Thyroid gland (tissue), 4 donors: ENCODE data around the gene XKRX. TPM values are rescaled to one million over a fixed set of nuclear protein-coding genes. Genes with fewer than 3 reads are reported as not detected.

Experiments
- DNase-seq, 2 donors: peaks; one replicate each; pipeline ENCODE4 v3.0.0-alpha.2; 2019
- H3K27ac ChIP-seq, 3 donors: fragments of 200-600 bp; sonication (generic); 1 replicate in 2 of 3; 2 replicates in 1 of 3; pipeline ENCODE4 v1.5.1; 2016 to 2019; ENCODE audit warnings: mild to moderate bottlenecking in 1 of 3, moderate library complexity in 1 of 3
- H3K27me3 ChIP-seq: fragments of 200-600 bp; sonication (generic); one replicate; pipeline ENCODE4 v1.5.1; 2019
- H3K36me3 ChIP-seq, 2 donors: fragments of 200-600 bp; sonication (generic); one replicate each; pipeline ENCODE4 v1.5.1; 2016 to 2019
- H3K4me1 ChIP-seq, 2 donors: fragments of 200-600 bp; sonication (generic); one replicate each; pipeline ENCODE4 v1.5.1; 2017 to 2019
- H3K4me3 ChIP-seq, 3 donors: fragments of 200-600 bp; sonication (generic); replicated peaks in 1 of 3; 1 replicate in 2 of 3; 2 replicates in 1 of 3; pipeline ENCODE4 v1.5.1; 2016; ENCODE audit warnings: mild to moderate bottlenecking in 1 of 3
- H3K9me3 ChIP-seq: fragments of 200-600 bp; sonication (generic); one replicate; pipeline ENCODE4 v1.5.1; 2017
- CTCF ChIP-seq, 6 experiments: fragments of 200-600 bp in 3 of 6; fragments of 450-650 bp in 3 of 6; sonication (generic) in 3 of 6; IDR thresholded peaks; one replicate each; pipeline ENCODE4 v1.5.1; 2016 to 2019; ENCODE audit warnings: antibody characterized with exemption in 6 of 6, mild to moderate bottlenecking in 2 of 6, inconsistent platforms in 1 of 6, moderate library complexity in 1 of 6
- POLR2A ChIP-seq, 2 donors: fragments of 450-650 bp; IDR thresholded peaks; one replicate each; pipeline ENCODE4 v1.6.1; 2017; ENCODE audit warnings: antibody characterized with exemption in 2 of 2, mild to moderate bottlenecking in 2 of 2, moderate library complexity in 1 of 2
- WGBS, 2 donors: methylation state at CpG; one replicate each; pipeline ENCODE4 v1.1.5; 2017; 5-methylcytosine and 5-hydroxymethylcytosine counted together
- intact Hi-C: fragments of 100-400 bp; cut with DNase I; formaldehyde crosslinking; loops from one replicate; pipeline ENCODE4 v1.15.1; 2023
- total RNA-seq, 4 donors: library from RNA; depleted of rRNA; stranded (reverse); fragments of >200 nt; gene quantifications; one replicate each; pipeline ENCODE4 v1.2.3, GENCODE V29; 2016

Gene XKRX
- total RNA-seq, result 1 to 10 TPM in 2 of 4 donors, under 1 TPM in 2; 0.33 to 3.3 (median 1.1) TPM

GRCh38 chrX:100928660-100929613 lies at the start of gene XKRX:
XKRX (minus strand) TSS chrX:100928917; CDS start chrX:100928304, 613 bp downstream.
- Histone ChIP-seq H3K27me3 (no peaks in the 10 kb centered on the region), H3K4me1 (no peaks in the 10 kb centered on the region), H3K9me3 (no peaks in the 10 kb centered on the region), H3K36me3 (no peaks in the 10 kb centered on the region), H3K4me3 (peak within 1 kb of the TSS in 2 of 3 donors; percentile 15 to 24), H3K27ac (no peak within 1 kb of the TSS)
- DNase-seq, result peak; percentile 66 to 74
- TF ChIP-seq POLR2A (IDR thresholded peaks at IDR 0.05) (peak in 1 of 2 donors; percentile 29), CTCF (IDR thresholded peaks at IDR 0.05) (no peak)
- intact Hi-C loops, result no loop called here
- 0% methylated on average over 6 of the region's 51 CpGs; no CpG with 5 or more reads in 1 of the 2 donors for WGBS, 2 donors

- no peak overlapping the region for H3K4me3 ChIP-seq
- 93 to 100% methylated on average over 1 of the region's 1 CpG for WGBS, 2 donors
- H3K9me3 ChIP-seq, result no peaks in the 10 kb centered on the region
- intact Hi-C loops, result no loop called here
- no peak for DNase-seq
- TF ChIP-seq POLR2A (IDR thresholded peaks at IDR 0.05) (no peak), CTCF (IDR thresholded peaks at IDR 0.05) (no peak)
- H3K4me1 ChIP-seq, result no peaks in the 10 kb centered on the region
- no peak overlapping the region for H3K27ac ChIP-seq
- H3K27me3 ChIP-seq, result no peaks in the 10 kb centered on the region
- H3K36me3 ChIP-seq, result no peaks in the 10 kb centered on the region
Measured at GRCh38 chrX:100976211-100976610, 47.5 kb upstream of the XKRX start.

- Histone ChIP-seq H3K4me3 (no peak overlapping the region), H3K36me3 (no peaks in the 10 kb centered on the region), H3K27ac (no peak overlapping the region), H3K4me1 (no peaks in the 10 kb centered on the region), H3K9me3 (no peaks in the 10 kb centered on the region), H3K27me3 (no peaks in the 10 kb centered on the region)
- 94 to 95% methylated on average over 3 of the region's 3 CpGs for WGBS, 2 donors
- no peak for TF ChIP-seq POLR2A (IDR thresholded peaks at IDR 0.05)
- TF ChIP-seq CTCF (IDR thresholded peaks at IDR 0.05), result no peak
- intact Hi-C loops, result no loop called here
- DNase-seq, result no peak
Measured at GRCh38 chrX:100975212-100975611, 46.5 kb upstream of the XKRX start.

- Histone ChIP-seq H3K27me3 (no peaks in the 10 kb centered on the region), H3K27ac (no peak overlapping the region), H3K4me1 (no peaks in the 10 kb centered on the region), H3K9me3 (no peaks in the 10 kb centered on the region), H3K4me3 (no peak overlapping the region), H3K36me3 (no peaks in the 10 kb centered on the region)
- intact Hi-C loops, result no loop called here
- DNase-seq, result no peak
- TF ChIP-seq CTCF (IDR thresholded peaks at IDR 0.05) (no peak), POLR2A (IDR thresholded peaks at IDR 0.05) (no peak)
- 99% methylated on average over 5 to 10 of the region's 19 CpGs for WGBS, 2 donors
Measured at GRCh38 chrX:100973411-100973810, 44.7 kb upstream of the XKRX start.

GRCh38 chrX:100969936-100970335 lies 41.2 kb upstream of the XKRX start:
- DNase-seq, result no peak
- Histone ChIP-seq H3K27ac (no peak overlapping the region), H3K36me3 (no peaks in the 10 kb centered on the region), H3K9me3 (no peaks in the 10 kb centered on the region), H3K4me3 (no peak overlapping the region), H3K4me1 (no peaks in the 10 kb centered on the region), H3K27me3 (no peaks in the 10 kb centered on the region)
- 100% methylated on average over 1 of the region's 1 CpG for WGBS, 2 donors
- TF ChIP-seq CTCF (IDR thresholded peaks at IDR 0.05) (no peak), POLR2A (IDR thresholded peaks at IDR 0.05) (no peak)
- intact Hi-C loops, result no loop called here
